HEK293 (cell line): ENCODE data around the gene RBPJL.
A peak's percentile ranks its signal among the peaks of the same experiment; 100 is the strongest.

Source experiments
- CTCF ChIA-PET: fragments of 350-600 bp; formaldehyde crosslinking; extraction: SDS; loops from one replicate; lab custom pipeline; 2021; ENCODE audit warnings: antibody characterized with exemption; lab: Yijun Ruan, JAX
- POLR2A ChIA-PET: fragments of 300-600 bp; formaldehyde crosslinking; extraction: SDS; loops from one replicate; lab custom pipeline; 2020; ENCODE audit warnings: antibody characterized with exemption, inconsistent platforms; lab: Yijun Ruan, JAX
- H3K27ac ChIP-seq: fragments of 200-500 bp; sonication (Bioruptor generic); 2 replicates; pipeline ENCODE4 v1.5.1; 2014; ENCODE audit warnings: low read depth, low read length, control low read depth, inconsistent platforms; ENCODE audit errors: extremely low read depth
- H3K36me3 ChIP-seq, 2 experiments: fragments of 200-500 bp in 1 of 2; sonication (Bioruptor generic) in 1 of 2; 1 replicate in 1 of 2; 2 replicates in 1 of 2; pipeline ENCODE4 v1.5.1; 2014 to 2017; ENCODE audit warnings: inconsistent platforms in 2 of 2, low read length in 2 of 2; ENCODE audit not compliant: control insufficient read depth in 2 of 2, insufficient read depth in 1 of 2
- H3K4me1 ChIP-seq: fragments of 200-500 bp; sonication (Bioruptor generic); 2 replicates; pipeline ENCODE4 v1.5.1; 2014; ENCODE audit warnings: mild to moderate bottlenecking, low read length, inconsistent platforms; ENCODE audit not compliant: control insufficient read depth, insufficient read depth
- H3K4me3 ChIP-seq: 2 replicates; pipeline ENCODE4 v1.5.1; 2011; ENCODE audit warnings: low read depth, mild to moderate bottlenecking, control low read depth, low read length, moderate library complexity
- H3K9me3 ChIP-seq: fragments of 200-500 bp; sonication (Bioruptor generic); 2 replicates; pipeline ENCODE4 v1.5.1; 2014; ENCODE audit warnings: low read depth, low read length, inconsistent platforms; ENCODE audit not compliant: control insufficient read depth, insufficient read depth
- KLF1 ChIP-seq: fragments of 450-650 bp; formaldehyde crosslinking; IDR thresholded peaks from 2 replicates; pipeline ENCODE4 v1.5.1; 2016; ENCODE audit warnings: missing biosample characterization, missing genetic modification characterization
- OSR2 ChIP-seq: fragments of 450-650 bp; formaldehyde crosslinking; IDR thresholded peaks from 2 replicates; pipeline ENCODE4 v1.5.1; 2016; ENCODE audit warnings: missing biosample characterization, missing genetic modification characterization
- OVOL3 ChIP-seq: fragments of 450-650 bp; formaldehyde crosslinking; IDR thresholded peaks from 2 replicates; pipeline ENCODE4 v1.5.1; 2016; ENCODE audit warnings: missing biosample characterization, missing genetic modification characterization
- PATZ1 ChIP-seq: fragments of 450-650 bp; formaldehyde crosslinking; IDR thresholded peaks from 2 replicates; pipeline ENCODE4 v1.5.1; 2016; ENCODE audit warnings: missing biosample characterization, missing genetic modification characterization
- PRDM10 ChIP-seq: fragments of 450-650 bp; formaldehyde crosslinking; IDR thresholded peaks from 2 replicates; pipeline ENCODE4 v1.5.1; 2016; ENCODE audit warnings: missing biosample characterization, missing genetic modification characterization
- ZBTB10 ChIP-seq: fragments of 450-650 bp; formaldehyde crosslinking; IDR thresholded peaks from 2 replicates; pipeline ENCODE4 v1.5.1; 2016; ENCODE audit warnings: missing biosample characterization, missing genetic modification characterization
- ZBTB17 ChIP-seq: fragments of 450-650 bp; formaldehyde crosslinking; IDR thresholded peaks from 2 replicates; pipeline ENCODE4 v1.5.1; 2016; ENCODE audit warnings: missing biosample characterization, missing genetic modification characterization
- ZNF157 ChIP-seq: fragments of 450-650 bp; formaldehyde crosslinking; IDR thresholded peaks from 2 replicates; pipeline ENCODE4 v1.5.1; 2016; ENCODE audit warnings: missing biosample characterization, missing genetic modification characterization
- ZNF292 ChIP-seq: fragments of 450-650 bp; formaldehyde crosslinking; IDR thresholded peaks from 2 replicates; pipeline ENCODE4 v1.5.1; 2016; ENCODE audit warnings: low read depth, missing biosample characterization, missing genetic modification characterization, borderline replicate concordance
- ZNF335 ChIP-seq: fragments of 450-650 bp; formaldehyde crosslinking; conservative IDR thresholded peaks from 2 replicates; pipeline ENCODE4 v1.5.1; 2016; ENCODE audit warnings: missing biosample characterization, missing genetic modification characterization
- ZNF341 ChIP-seq: fragments of 450-650 bp; formaldehyde crosslinking; IDR thresholded peaks from 2 replicates; pipeline ENCODE4; 2016; ENCODE audit warnings: low read depth, missing biosample characterization, missing genetic modification characterization
- ZNF561 ChIP-seq: fragments of 450-650 bp; IDR thresholded peaks from 2 replicates; pipeline ENCODE4 v1.5.1; 2018; ENCODE audit warnings: missing biosample characterization, missing genetic modification characterization, borderline replicate concordance
- ZSCAN18 ChIP-seq: fragments of 450-650 bp; formaldehyde crosslinking; IDR thresholded peaks from 2 replicates; pipeline ENCODE4 v1.5.1; 2016; ENCODE audit warnings: missing biosample characterization, missing genetic modification characterization

The RBPJL gene

GRCh38 chr20:45345104-45345936 is 38.7 kb downstream of the RBPJL start:
- CTCF ChIA-PET: interaction anchor here (0.9 to 2.0 kb wide), 2 partner anchors 14 to 18 kb away, joined by 3 to 8 read pairs; partner anchors contain the start of gene SYS1
- H3K36me3 ChIP-seq: peaks cover 0 to 5% of the 10 kb centered on the region in 2 experiments; a peak in 1 of 3 replicates
- TF ChIP-seq ZNF157 (tag by site-specific recombination): no peak
- no peak for TF ChIP-seq ZNF292 (tag by site-specific recombination)
- 0 out of 2 replicates have a peak, but pooled peaks have one; percentile 26 for TF ChIP-seq PATZ1 (tag by site-specific recombination)
- peak; percentile 31; the same call in 1 of the 2 replicates for TF ChIP-seq ZNF341
- TF ChIP-seq OVOL3: no peak
- TF ChIP-seq OSR2 (tag by site-specific recombination): peak; percentile 19; the same call in 1 of the 2 replicates
- TF ChIP-seq ZBTB10 (tag by site-specific recombination): no peak
- no peak for TF ChIP-seq ZBTB17 (tag by site-specific recombination)
- TF ChIP-seq KLF1 (tag by site-specific recombination): peak; percentile 87
- peak; percentile 92 for TF ChIP-seq PRDM10 (tag by site-specific recombination)
- TF ChIP-seq, all 188 proteins: peak for 5
- H3K4me3 ChIP-seq: no peak overlapping the region
- POLR2A ChIA-PET: interaction anchor here (0.6 to 1.3 kb wide), 2 partner anchors 24 to 32 kb away, joined by 3 to 4 read pairs; no protein-coding TSS in a partner anchor
- H3K9me3 ChIP-seq: no peaks in the 10 kb centered on the region
- H3K27ac ChIP-seq: no peak overlapping the region
- H3K4me1 ChIP-seq: peaks cover 38% of the 10 kb centered on the region

GRCh38 chr20:45346291-45346718 is 39.7 kb downstream of the RBPJL start:
- H3K4me1 ChIP-seq: peaks cover 37% of the 10 kb centered on the region
- H3K9me3 ChIP-seq: no peaks in the 10 kb centered on the region
- CTCF ChIA-PET: interaction anchor here (1.6 to 2.5 kb wide), 3 partner anchors 16 to 425 kb away, joined by 5 to 11 read pairs (median 9); partner anchors contain the start of gene SYS1
- H3K27ac ChIP-seq: no peak overlapping the region
- TF ChIP-seq ZSCAN18 (tag by site-specific recombination): no peak
- peak; percentile 63 for TF ChIP-seq ZNF335
- no peak for TF ChIP-seq ZNF561 (tag by site-specific recombination)
- POLR2A ChIA-PET: interaction anchor here (0.6 to 3.5 kb wide), 6 partner anchors 9 to 88 kb away, joined by 3 to 31 read pairs (median 7); partner anchors contain the start of gene SYS1
- no peak overlapping the region for H3K4me3 ChIP-seq
- H3K36me3 ChIP-seq: no peaks in the 10 kb centered on the region
